CD4-positive, alpha-beta T cell (primary cell): ENCODE measurements around the gene SPSB2. TPM values are rescaled to one million over a fixed set of nuclear protein-coding genes. Genes with fewer than 3 reads are reported as not detected.

Experiments used
- ATAC-seq: fragments of 200-7000 bp; cut with Tn5 transposase; one replicate; pipeline ENCODE4 v1.10.0; 2022; ENCODE audit warnings: mild to moderate bottlenecking; ENCODE audit not compliant: poor library complexity
- CTCF ChIA-PET: fragments of 350-600 bp; sonication (Branson Sonifier 250); formaldehyde crosslinking; loops from one replicate; lab custom pipeline; 2021; ENCODE audit warnings: antibody characterized with exemption, inconsistent platforms; lab: Charles Lee
- POLR2A ChIA-PET: fragments of 350-600 bp; sonication (Branson Sonifier 250); formaldehyde crosslinking; loops from one replicate; lab custom pipeline; 2021; ENCODE audit warnings: antibody characterized with exemption, inconsistent platforms; lab: Charles Lee
- DNase-seq, 14 experiments: peaks; one replicate each; pipeline ENCODE4 v3.0.0-alpha.2; 2013 to 2020; ENCODE audit warnings: mixed read lengths in 2 of 14
- H3K27ac ChIP-seq, 2 donors: one replicate each; pipeline versions ENCODE4 v1.5.1 to v1.7.0; 2013; ENCODE audit warnings: low read length in 2 of 2, low read depth in 1 of 2, mild to moderate bottlenecking in 1 of 2
- H3K27me3 ChIP-seq, 2 experiments: 1 replicate in 1 of 2; 2 replicates in 1 of 2; pipeline versions ENCODE4 v1.6.1 to v1.7.0; 2013; ENCODE audit warnings: low read length in 2 of 2, control low read depth in 1 of 2, mild to moderate bottlenecking in 1 of 2, moderate library complexity in 1 of 2; ENCODE audit not compliant: insufficient read depth in 2 of 2, control insufficient read depth in 1 of 2
- H3K36me3 ChIP-seq: one replicate; pipeline ENCODE4 v1.6.1; 2013; ENCODE audit warnings: low read length, control low read depth; ENCODE audit not compliant: insufficient read depth
- H3K4me1 ChIP-seq: one replicate; pipeline ENCODE4 v1.6.1; 2013; ENCODE audit warnings: low read length, control low read depth; ENCODE audit not compliant: insufficient read depth
- H3K4me3 ChIP-seq: one replicate; pipeline ENCODE4 v1.5.1; 2013; ENCODE audit warnings: mild to moderate bottlenecking, low read length, moderate library complexity
- H3K9me3 ChIP-seq, 2 experiments: 1 replicate in 1 of 2; 2 replicates in 1 of 2; pipeline versions ENCODE4 v1.6.1 to v1.7.0; 2013; ENCODE audit warnings: low read length in 2 of 2, mild to moderate bottlenecking in 2 of 2, control low read depth in 1 of 2, moderate library complexity in 1 of 2; ENCODE audit not compliant: control insufficient read depth in 1 of 2, insufficient read depth in 1 of 2
- H3K27ac Mint-ChIP-seq: one replicate; pipeline ENCODE4 v1.8.0; 2020; ENCODE audit warnings: mixed read lengths
- H3K27me3 Mint-ChIP-seq: one replicate; pipeline ENCODE4 v1.8.0; 2021; ENCODE audit warnings: mixed read lengths
- H3K36me3 Mint-ChIP-seq: one replicate; pipeline ENCODE4 v1.8.0; 2021; ENCODE audit warnings: low read depth, mixed read lengths
- H3K4me1 Mint-ChIP-seq: one replicate; pipeline ENCODE4 v1.8.0; 2021; ENCODE audit warnings: low read depth, mixed read lengths
- H3K4me3 Mint-ChIP-seq: one replicate; pipeline ENCODE4 v1.8.0; 2020; ENCODE audit warnings: mild to moderate bottlenecking, mixed read lengths
- H3K9me3 Mint-ChIP-seq: one replicate; pipeline ENCODE4 v1.8.0; 2020; ENCODE audit warnings: mixed read lengths
- intact Hi-C, 2 experiments: fragments of 100-400 bp; cut with DNase I in 1 of 2; cut with micrococcal nuclease in 1 of 2; formaldehyde crosslinking; loops; one replicate each; pipeline versions ENCODE4 v1.15.1 to v1.9.0; 2023 to 2025; cut with DNase I, micrococcal nuclease
- total RNA-seq, 174 experiments: library from RNA in 2 of 174; stranded (reverse) in 2 of 174; gene quantifications; one replicate each; pipeline ENCODE4 v1.2.3 and lab custom pipeline; 2021 to 2026
- TF ChIP-seq, protein P1 (sequence below): fragments of 200-600 bp; IDR thresholded peaks from one replicate; pipeline ENCODE4 v1.8.0; 2022; ENCODE audit warnings: antibody characterized with exemption, mild to moderate bottlenecking

Gene SPSB2
- total RNA-seq, 2 experiments from 2014 or later, result 3.2 to 3.3 TPM

DNA sequence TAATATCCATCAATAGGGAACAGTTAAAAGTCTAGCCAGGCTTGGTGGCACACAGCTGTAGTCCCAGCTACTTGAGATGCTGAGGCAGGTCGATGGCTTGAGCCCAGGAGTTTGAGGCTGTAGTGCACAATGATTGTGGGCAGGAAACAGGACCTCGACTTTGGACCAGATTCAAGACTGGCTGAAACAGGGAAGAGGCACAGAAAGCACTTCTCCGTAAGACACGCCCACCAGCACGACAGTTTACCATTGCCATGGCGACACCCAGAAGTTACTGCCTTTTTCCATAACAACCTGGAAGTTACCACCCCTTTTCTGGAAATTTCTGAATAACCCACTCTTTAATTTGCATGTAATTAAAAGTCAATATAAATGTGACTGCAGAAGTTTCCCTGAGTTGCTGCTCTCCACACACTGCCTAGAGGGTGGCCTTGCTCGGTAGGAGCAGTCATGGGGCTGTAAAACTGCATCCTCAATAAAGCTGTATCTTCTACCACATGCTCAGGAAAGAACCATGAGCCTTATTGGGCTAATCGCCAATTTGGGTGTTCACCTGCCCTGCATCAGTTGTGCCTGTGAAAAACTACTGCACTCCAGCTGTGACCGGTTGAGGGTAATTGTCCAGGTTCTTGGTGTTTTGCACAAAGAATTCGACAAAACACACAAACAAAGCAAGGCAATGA is 26.9 kb upstream of the SPSB2 start:
- ChIA-PET CTCF (interaction anchor here (1.3 to 2.2 kb wide), 2 partner anchors 9 to 27 kb away, joined by 5 to 12 read pairs; partner anchors contain the start of gene SPSB2), POLR2A (interaction anchor here (1.2 to 1.5 kb wide), 2 partner anchors 27 to 44 kb away, joined by 3 to 4 read pairs; partner anchors contain the start of genes C12orf57 and RNU7-1)
- peaks cover 12% of the 10 kb centered on the region for H3K4me1 ChIP-seq
- Mint-ChIP-seq H3K27ac (no peak overlapping the region), H3K36me3 (no peaks in the 10 kb centered on the region), H3K9me3 (no peaks in the 10 kb centered on the region), H3K27me3 (no peaks in the 10 kb centered on the region), H3K4me1 (no peaks in the 10 kb centered on the region), H3K4me3 (no peak overlapping the region)
- no peak overlapping the region for H3K27ac ChIP-seq
- H3K27me3 ChIP-seq, result no peaks in the 10 kb centered on the region
- no peaks in the 10 kb centered on the region for H3K9me3 ChIP-seq
- DNase-seq (peak in 3 of 14 experiments; percentile 29 to 50 (median 48)), ATAC-seq (no peak)
- H3K4me3 ChIP-seq, result no peak overlapping the region
- intact Hi-C loops, result loop anchor here in 1 of 2 experiments (10.0 kb wide), 1 partner anchor 295 kb away; no protein-coding TSS in a partner anchor
- H3K36me3 ChIP-seq, result no peaks in the 10 kb centered on the region
- TF ChIP-seq, protein P1, sequence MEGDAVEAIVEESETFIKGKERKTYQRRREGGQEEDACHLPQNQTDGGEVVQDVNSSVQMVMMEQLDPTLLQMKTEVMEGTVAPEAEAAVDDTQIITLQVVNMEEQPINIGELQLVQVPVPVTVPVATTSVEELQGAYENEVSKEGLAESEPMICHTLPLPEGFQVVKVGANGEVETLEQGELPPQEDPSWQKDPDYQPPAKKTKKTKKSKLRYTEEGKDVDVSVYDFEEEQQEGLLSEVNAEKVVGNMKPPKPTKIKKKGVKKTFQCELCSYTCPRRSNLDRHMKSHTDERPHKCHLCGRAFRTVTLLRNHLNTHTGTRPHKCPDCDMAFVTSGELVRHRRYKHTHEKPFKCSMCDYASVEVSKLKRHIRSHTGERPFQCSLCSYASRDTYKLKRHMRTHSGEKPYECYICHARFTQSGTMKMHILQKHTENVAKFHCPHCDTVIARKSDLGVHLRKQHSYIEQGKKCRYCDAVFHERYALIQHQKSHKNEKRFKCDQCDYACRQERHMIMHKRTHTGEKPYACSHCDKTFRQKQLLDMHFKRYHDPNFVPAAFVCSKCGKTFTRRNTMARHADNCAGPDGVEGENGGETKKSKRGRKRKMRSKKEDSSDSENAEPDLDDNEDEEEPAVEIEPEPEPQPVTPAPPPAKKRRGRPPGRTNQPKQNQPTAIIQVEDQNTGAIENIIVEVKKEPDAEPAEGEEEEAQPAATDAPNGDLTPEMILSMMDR, result no peak

DNA sequence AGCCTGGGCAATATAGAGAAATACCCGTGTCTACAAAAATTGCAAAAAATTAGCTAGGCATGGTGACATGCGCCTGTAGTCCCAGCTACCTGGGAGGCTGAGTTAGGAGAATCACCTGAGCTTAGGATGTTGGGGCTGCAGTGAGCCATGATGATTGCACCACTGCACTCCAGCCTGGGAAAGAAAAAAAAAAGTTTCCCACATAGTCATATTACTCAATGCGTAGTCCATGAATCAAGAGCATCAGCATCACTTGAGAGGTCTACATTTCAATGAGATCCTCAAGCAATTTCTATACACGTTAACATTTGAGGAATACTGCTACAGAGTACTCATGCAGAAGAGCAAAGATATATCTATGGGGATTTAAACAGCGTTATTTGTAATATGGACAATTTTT is 26.3 kb upstream of the SPSB2 start:
- no peaks in the 10 kb centered on the region for H3K27me3 ChIP-seq
- H3K4me3 ChIP-seq, result no peak overlapping the region
- ChIA-PET CTCF (interaction anchor here (2.2 kb wide), 1 partner anchor 8 kb away, joined by 12 read pairs; no protein-coding TSS in a partner anchor), POLR2A (interaction anchor here (1.2 to 1.5 kb wide), 2 partner anchors 27 to 44 kb away, joined by 3 to 4 read pairs; partner anchors contain the start of genes C12orf57 and RNU7-1)
- H3K36me3 ChIP-seq, result no peaks in the 10 kb centered on the region
- ATAC-seq (no peak), DNase-seq (no peak)
- no peak overlapping the region for H3K27ac Mint-ChIP-seq
- no peak overlapping the region for H3K4me3 Mint-ChIP-seq
- H3K36me3 Mint-ChIP-seq, result no peaks in the 10 kb centered on the region
- intact Hi-C loops, result no loop called here
- TF ChIP-seq, protein P1, result no peak
- no peaks in the 10 kb centered on the region for H3K4me1 Mint-ChIP-seq
- no peaks in the 10 kb centered on the region for H3K9me3 ChIP-seq
- no peaks in the 10 kb centered on the region for H3K27me3 Mint-ChIP-seq
- no peaks in the 10 kb centered on the region for H3K9me3 Mint-ChIP-seq
- H3K4me1 ChIP-seq, result peaks cover 8% of the 10 kb centered on the region
- H3K27ac ChIP-seq, result no peak overlapping the region

DNA sequence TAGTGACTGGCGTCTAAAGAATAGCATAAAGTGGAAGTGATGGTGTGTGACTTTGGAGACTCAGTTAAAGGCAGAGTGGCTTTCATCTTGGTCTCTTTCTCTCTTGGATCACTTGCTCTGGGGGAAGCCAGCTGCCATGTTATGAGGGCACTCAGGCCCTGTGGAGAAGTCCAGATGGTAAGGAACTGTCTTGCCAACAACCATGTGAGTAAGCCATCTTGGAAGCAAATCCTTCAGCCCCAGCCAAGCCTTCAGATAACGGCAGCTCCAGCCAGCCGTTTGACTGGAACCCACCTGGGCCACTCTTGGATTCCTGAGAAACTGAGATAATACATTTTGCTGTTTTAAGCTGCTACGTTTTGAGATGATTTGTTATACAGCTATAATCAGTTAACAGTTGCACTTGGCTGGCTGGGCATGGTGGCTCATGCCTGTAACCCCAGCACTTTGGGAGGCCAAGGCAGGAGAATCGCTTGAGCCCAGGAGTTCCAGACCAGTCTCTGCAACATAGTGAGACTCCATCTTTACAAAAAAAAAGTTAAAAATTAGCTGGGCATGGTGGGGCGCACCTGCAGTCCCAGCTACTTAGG is 23.8 kb upstream of the SPSB2 start:
- Histone ChIP-seq H3K4me3 (no peak overlapping the region), H3K4me1 (peaks cover 5% of the 10 kb centered on the region), H3K27ac (no peak overlapping the region), H3K27me3 (no peaks in the 10 kb centered on the region), H3K36me3 (no peaks in the 10 kb centered on the region), H3K9me3 (no peaks in the 10 kb centered on the region)
- ATAC-seq (no peak), DNase-seq (no peak)
- Mint-ChIP-seq H3K4me3 (no peak overlapping the region), H3K27ac (no peak overlapping the region), H3K4me1 (no peaks in the 10 kb centered on the region), H3K27me3 (no peaks in the 10 kb centered on the region), H3K9me3 (no peaks in the 10 kb centered on the region), H3K36me3 (no peaks in the 10 kb centered on the region)
- ChIA-PET CTCF (no interaction called here), POLR2A (no interaction called here)
- TF ChIP-seq, protein P1, result no peak
- intact Hi-C loops, result no loop called here
